Left renal pelvis (tissue), 4 donors: Measurements from ENCODE around the gene GALNT17. TPM values are rescaled to one million over a fixed set of nuclear protein-coding genes. Genes with fewer than 3 reads are reported as not detected.

ENCODE experiments used
- DNase-seq, 4 donors: peaks; one replicate each; pipeline ENCODE4 v3.0.0-alpha.2; 2013; ENCODE audit warnings: low read depth in 4 of 4, low spot score in 3 of 4
- polyA plus RNA-seq, 4 donors: library from polyadenylated mRNA; unstranded; fragments of 120-200 nt; gene quantifications; one replicate each; pipeline ENCODE4 v1.2.1, GENCODE V29; 2013; ENCODE audit not compliant: insufficient read length in 4 of 4

GALNT17 gene
- polyA plus RNA-seq, 4 donors: 4.7 to 33.4 (median 5.6) TPM

- DNase-seq: no peak
These were observed 352.4 kb downstream of the GALNT17 start for GRCh38 chr7:71484380-71484779.

- DNase-seq: no peak
These were observed 353.6 kb downstream of the GALNT17 start for GRCh38 chr7:71485586-71485985.

GRCh38 chr7:71486414-71486813 is 354.5 kb downstream of the GALNT17 start:
- DNase-seq: no peak

GRCh38 chr7:71486856-71487628 is 355.1 kb downstream of the GALNT17 start:
- DNase-seq: no peak

GRCh38 chr7:71488308-71488707 is 356.4 kb downstream of the GALNT17 start:
- DNase-seq: no peak

GRCh38 chr7:71491336-71491735 is 359.4 kb downstream of the GALNT17 start:
- DNase-seq: peak in 3 of 4 donors; percentile 19 to 37 (median 20)

GRCh38 chr7:71495828-71496227 is 363.9 kb downstream of the GALNT17 start:
- no peak for DNase-seq

GRCh38 chr7:71497256-71497946 is 365.5 kb downstream of the GALNT17 start:
- no peak for DNase-seq

GRCh38 chr7:71498381-71498780 is 366.4 kb downstream of the GALNT17 start:
- DNase-seq: no peak

GRCh38 chr7:71504697-71505441 is 372.9 kb downstream of the GALNT17 start:
- no peak for DNase-seq

GRCh38 chr7:71506822-71507221 is 374.9 kb downstream of the GALNT17 start:
- DNase-seq: no peak

GRCh38 chr7:71507680-71508602 is 376.0 kb downstream of the GALNT17 start:
- DNase-seq: no peak

GRCh38 chr7:71509381-71509780 is 377.4 kb downstream of the GALNT17 start:
- DNase-seq: no peak

GRCh38 chr7:71511361-71511807 is 379.4 kb downstream of the GALNT17 start:
- no peak for DNase-seq

- no peak for DNase-seq
These were observed 386.2 kb downstream of the GALNT17 start for GRCh38 chr7:71517940-71518699.

- no peak for DNase-seq
These were observed 386.9 kb downstream of the GALNT17 start for GRCh38 chr7:71518880-71519279.

GRCh38 chr7:71521506-71521905 is 389.6 kb downstream of the GALNT17 start:
- no peak for DNase-seq

GRCh38 chr7:71526106-71526505 is 394.2 kb downstream of the GALNT17 start:
- no peak for DNase-seq

GRCh38 chr7:71527213-71527612 is 395.3 kb downstream of the GALNT17 start:
- no peak for DNase-seq
